Measurements from ENCODE around the gene CAP2. TPM values are rescaled to one million over a fixed set of nuclear protein-coding genes. Genes with fewer than 3 reads are reported as not detected.

Gene CAP2
- total RNA-seq, 1 donor from 2014 or later = 21.8 TPM

- H3K9me3 Mint-ChIP-seq = no peaks in the 10 kb centered on the region
- DNase-seq (ENCODE audit: low read depth, low spot score) = no peak
- no peaks in the 10 kb centered on the region for H3K4me1 Mint-ChIP-seq
- H3K27me3 Mint-ChIP-seq (ENCODE audit: low read depth) = no peaks in the 10 kb centered on the region
- TF ChIP-seq CTCF (conservative IDR thresholded peaks at IDR 0.05) = no peak
- H3K27ac Mint-ChIP-seq (ENCODE audit: unreplicated experiment) = no peak overlapping the region
- H3K4me3 Mint-ChIP-seq = no peak overlapping the region
- peaks cover 4% of the 10 kb centered on the region for H3K36me3 Mint-ChIP-seq (ENCODE audit: low read depth)
These were observed 53.3 kb downstream of the CAP2 start for GRCh38 chr6:17446713-17447112.

GRCh38 chr6:17448165-17448564 lies 54.8 kb downstream of the CAP2 start:
- no peaks in the 10 kb centered on the region for H3K4me1 Mint-ChIP-seq
- no peaks in the 10 kb centered on the region for H3K9me3 Mint-ChIP-seq
- H3K4me3 Mint-ChIP-seq = no peak overlapping the region
- H3K36me3 Mint-ChIP-seq (ENCODE audit: low read depth) = peaks cover 10% of the 10 kb centered on the region
- H3K27me3 Mint-ChIP-seq (ENCODE audit: low read depth) = no peaks in the 10 kb centered on the region
- DNase-seq (ENCODE audit: low read depth, low spot score) = no peak
- TF ChIP-seq CTCF (conservative IDR thresholded peaks at IDR 0.05) = no peak
- H3K27ac Mint-ChIP-seq (ENCODE audit: unreplicated experiment) = no peak overlapping the region

GRCh38 chr6:17450397-17450796 lies 57.0 kb downstream of the CAP2 start:
- Mint-ChIP-seq H3K27ac (ENCODE audit: unreplicated experiment) (no peak overlapping the region), H3K4me3 (no peak overlapping the region), H3K36me3 (ENCODE audit: low read depth) (peaks cover 13% of the 10 kb centered on the region), H3K27me3 (ENCODE audit: low read depth) (no peaks in the 10 kb centered on the region), H3K9me3 (no peaks in the 10 kb centered on the region), H3K4me1 (peaks cover 11% of the 10 kb centered on the region)
- no peak for TF ChIP-seq CTCF (conservative IDR thresholded peaks at IDR 0.05)
- no peak for DNase-seq (ENCODE audit: low read depth, low spot score)

- no peak overlapping the region for H3K4me3 Mint-ChIP-seq
- H3K4me1 Mint-ChIP-seq = peaks cover 11% of the 10 kb centered on the region
- H3K9me3 Mint-ChIP-seq = no peaks in the 10 kb centered on the region
- DNase-seq (ENCODE audit: low read depth, low spot score) = no peak
- no peak for TF ChIP-seq CTCF (conservative IDR thresholded peaks at IDR 0.05)
- no peak overlapping the region for H3K27ac Mint-ChIP-seq (ENCODE audit: unreplicated experiment)
- H3K27me3 Mint-ChIP-seq (ENCODE audit: low read depth) = no peaks in the 10 kb centered on the region
- H3K36me3 Mint-ChIP-seq (ENCODE audit: low read depth) = peaks cover 15% of the 10 kb centered on the region
These were observed 57.4 kb downstream of the CAP2 start for GRCh38 chr6:17450832-17451231.

- H3K4me1 Mint-ChIP-seq = peaks cover 15% of the 10 kb centered on the region
- H3K4me3 Mint-ChIP-seq = no peak overlapping the region
- TF ChIP-seq CTCF (conservative IDR thresholded peaks at IDR 0.05) = no peak
- H3K27me3 Mint-ChIP-seq (ENCODE audit: low read depth) = no peaks in the 10 kb centered on the region
- H3K36me3 Mint-ChIP-seq (ENCODE audit: low read depth) = peaks cover 17% of the 10 kb centered on the region
- DNase-seq (ENCODE audit: low read depth, low spot score) = no peak
- no peaks in the 10 kb centered on the region for H3K9me3 Mint-ChIP-seq
- no peak overlapping the region for H3K27ac Mint-ChIP-seq (ENCODE audit: unreplicated experiment)
These were observed 58.7 kb downstream of the CAP2 start for GRCh38 chr6:17452096-17452495.

Data from neural crest cell (in vitro differentiated cells).